Fibroblast of villous mesenchyme (primary cell): ENCODE results near the gene FOXN4. TPM values are rescaled to one million over a fixed set of nuclear protein-coding genes. Genes with fewer than 3 reads are reported as not detected.

Experiments
- DNase-seq: peaks from one replicate; pipeline ENCODE4 v3.0.0-alpha.2; 2010; ENCODE audit warnings: low read depth
- H3K4me3 ChIP-seq: 2 replicates; pipeline ENCODE4 v1.5.1; 2011; ENCODE audit warnings: low read depth, mild to moderate bottlenecking, low read length
- CTCF ChIP-seq: IDR thresholded peaks from 2 replicates; pipeline ENCODE4 v1.5.1; 2012; ENCODE audit warnings: low read depth, mild to moderate bottlenecking, low read length; ENCODE audit not compliant: insufficient read depth
- total RNA-seq: library from RNA; depleted of rRNA; stranded (reverse); fragments of >200 nt; gene quantifications from 2 replicates; pipeline ENCODE4 v1.2.3, GENCODE V29; 2012

FOXN4 gene
- total RNA-seq, 1 donor, result not detected

- no peak overlapping the region for H3K4me3 ChIP-seq
- no peak for TF ChIP-seq CTCF
- no peak for DNase-seq
Measured at GRCh38 chr12:109264943-109265650, 44.0 kb downstream of the FOXN4 start.

GRCh38 chr12:109264095-109264942 lies 44.8 kb downstream of the FOXN4 start:
- TF ChIP-seq CTCF, result peak; percentile 87
- peak; percentile 64 for DNase-seq
- no peak overlapping the region for H3K4me3 ChIP-seq

GRCh38 chr12:109263439-109263838 lies 45.6 kb downstream of the FOXN4 start:
- no peak for TF ChIP-seq CTCF
- no peak for DNase-seq

GRCh38 chr12:109261939-109262338 lies 47.1 kb downstream of the FOXN4 start:
- DNase-seq, result no peak
- H3K4me3 ChIP-seq, result no peak overlapping the region
- no peak for TF ChIP-seq CTCF

More at GRCh38 chr12:109263439-109263838, 45.6 kb downstream of the FOXN4 start:
- H3K4me3 ChIP-seq, result no peak overlapping the region

GRCh38 chr12:109261087-109261486 lies 48.0 kb downstream of the FOXN4 start:
- TF ChIP-seq CTCF, result no peak
- no peak overlapping the region for H3K4me3 ChIP-seq
- DNase-seq, result no peak

- no peak for TF ChIP-seq CTCF
- no peak for DNase-seq
- no peak overlapping the region for H3K4me3 ChIP-seq
Measured at GRCh38 chr12:109259545-109259895, 49.6 kb downstream of the FOXN4 start.
